Stimulated activated CD4-positive, alpha-beta T cell treated with anti-CD3 and anti-CD28 coated beads, Interleukin-2, amount 100 ng/mL, for 24 hours (primary cell): Measurements from ENCODE around the gene ITFG1.

Source experiments
- DNase-seq, 2 donors: peaks; one replicate each; pipeline ENCODE4 v3.0.0-alpha.2; 2020

The ITFG1 gene

DNA sequence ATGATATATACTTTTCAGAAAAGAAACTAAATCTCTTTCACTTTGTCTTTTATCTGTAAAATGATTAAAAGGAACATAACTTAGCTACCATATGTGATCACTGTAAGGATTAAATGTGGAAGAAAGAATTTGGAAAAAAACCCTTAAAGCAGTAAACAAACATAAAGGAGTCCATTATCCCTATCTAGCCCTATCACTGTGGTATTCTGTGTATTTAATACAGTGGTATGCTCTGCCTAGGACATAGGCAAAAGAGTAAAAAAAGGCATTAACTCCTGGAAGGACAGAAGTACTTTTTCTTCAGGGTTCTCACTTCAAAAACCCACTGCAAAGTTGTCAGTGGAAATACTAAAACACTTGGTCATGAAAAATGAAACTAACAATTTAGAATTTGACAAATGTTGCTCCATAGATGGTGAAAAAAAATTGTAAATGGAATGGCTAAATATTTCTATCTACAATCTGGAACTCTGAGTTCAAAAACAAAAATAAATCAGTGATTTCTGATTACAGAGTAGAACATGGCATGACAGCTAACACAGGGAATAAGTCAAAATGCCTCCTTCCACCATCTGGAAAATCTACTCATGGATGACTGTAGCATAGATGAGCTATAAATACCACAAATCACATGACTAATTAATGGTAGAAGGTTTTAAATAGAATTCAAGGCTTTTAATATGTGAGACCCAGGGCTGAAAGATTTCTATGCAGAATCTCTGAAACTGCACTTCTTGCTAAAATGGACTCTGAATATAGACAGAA, 140.1 kb downstream of the ITFG1 start:
- no peak for DNase-seq

DNA sequence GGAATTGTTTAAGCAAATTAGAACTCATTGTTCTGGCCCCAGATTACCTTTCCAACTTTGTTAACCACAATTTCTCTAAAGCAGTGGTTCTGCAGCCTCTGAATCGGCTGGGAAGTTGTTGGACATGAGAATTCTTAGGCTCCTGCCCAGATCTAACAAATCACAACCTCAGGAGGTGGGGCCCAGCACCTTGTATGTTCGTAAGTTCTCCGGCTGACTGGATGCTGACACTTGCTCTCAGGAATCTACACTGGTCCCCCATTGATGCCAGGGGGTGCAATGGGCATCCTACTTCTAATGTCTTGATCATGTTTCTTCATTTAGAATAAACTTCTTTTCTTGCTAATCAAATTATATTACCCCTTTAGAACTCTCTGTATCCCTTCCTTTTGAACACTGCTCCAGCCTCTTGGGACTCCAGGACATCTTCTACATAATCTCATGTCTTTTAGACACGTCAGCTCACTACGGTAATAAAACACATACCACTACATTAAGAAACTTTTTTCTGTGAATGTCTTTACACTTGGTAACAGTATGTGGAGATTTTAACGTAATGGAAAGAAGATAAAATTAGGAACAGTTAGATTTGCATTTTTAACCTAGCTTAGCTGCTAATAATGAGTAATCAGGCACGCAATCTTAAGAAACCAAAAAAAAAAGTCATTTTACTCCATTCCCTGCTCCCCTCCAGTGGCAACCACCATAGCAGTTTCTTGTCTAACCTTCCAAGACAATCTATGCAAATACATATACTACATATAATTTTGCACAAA, 143.2 kb downstream of the ITFG1 start:
- no peak for DNase-seq

DNA sequence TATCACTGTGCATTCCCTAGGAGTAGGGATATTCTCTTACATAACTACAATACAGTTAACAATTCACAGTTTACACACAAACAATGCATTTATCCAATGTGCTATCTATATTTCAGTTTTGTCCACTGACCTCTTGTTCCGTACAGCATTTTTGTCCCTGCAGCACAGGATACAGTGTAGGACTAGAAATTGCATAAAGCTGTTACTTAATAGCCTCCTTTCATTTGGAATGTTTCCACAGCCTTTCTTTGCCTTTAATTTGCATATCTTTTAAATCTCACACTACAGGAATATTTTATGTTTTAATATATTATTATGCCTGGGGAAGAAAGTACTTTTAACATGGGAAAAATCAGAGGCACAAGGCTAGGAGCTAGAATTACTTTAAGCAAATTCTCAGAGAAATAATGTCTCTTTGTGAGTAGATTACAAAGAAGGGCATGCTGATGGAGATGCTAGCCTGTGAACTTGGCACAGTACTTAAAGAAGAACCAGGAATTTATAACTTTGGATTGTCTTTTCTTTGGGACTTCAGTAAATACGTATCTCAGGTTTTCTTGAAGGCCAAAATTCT, 144.3 kb downstream of the ITFG1 start:
- DNase-seq: no peak

DNA sequence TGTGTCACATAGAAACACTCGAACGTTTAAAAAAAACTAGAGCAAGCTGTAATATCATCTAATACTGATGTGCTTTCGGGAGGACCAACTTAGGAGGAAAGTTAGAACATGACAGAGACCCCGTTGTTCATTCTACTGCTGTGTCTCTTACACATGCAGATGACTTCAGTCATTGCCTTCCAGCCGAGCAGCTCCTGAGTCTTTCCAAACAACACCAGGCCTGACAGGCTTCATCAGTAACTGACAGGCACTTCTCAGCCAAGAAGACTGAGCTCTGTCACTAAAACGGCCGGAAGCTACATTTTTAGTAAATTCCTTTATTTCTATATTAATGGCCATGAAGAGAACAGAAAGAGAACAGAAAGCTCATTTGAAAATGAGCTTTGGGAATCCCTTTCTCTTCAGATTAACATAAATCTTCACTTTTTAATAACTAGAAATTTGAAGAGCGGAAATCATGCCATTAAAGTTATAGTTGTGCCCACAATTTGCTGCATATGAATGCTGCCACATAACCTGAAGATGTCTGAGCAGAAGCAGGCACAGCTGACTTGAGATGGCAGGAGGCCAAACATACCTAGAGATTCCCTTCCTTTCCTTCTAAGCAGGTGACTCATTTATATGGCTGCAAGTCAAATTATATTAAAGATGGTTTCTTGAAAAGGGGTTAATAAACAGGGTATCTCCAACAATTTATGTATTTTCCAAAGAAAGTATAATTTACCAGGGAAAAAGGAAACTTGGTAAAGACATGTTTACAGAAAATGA, 148.9 kb downstream of the ITFG1 start:
- no peak for DNase-seq

DNA sequence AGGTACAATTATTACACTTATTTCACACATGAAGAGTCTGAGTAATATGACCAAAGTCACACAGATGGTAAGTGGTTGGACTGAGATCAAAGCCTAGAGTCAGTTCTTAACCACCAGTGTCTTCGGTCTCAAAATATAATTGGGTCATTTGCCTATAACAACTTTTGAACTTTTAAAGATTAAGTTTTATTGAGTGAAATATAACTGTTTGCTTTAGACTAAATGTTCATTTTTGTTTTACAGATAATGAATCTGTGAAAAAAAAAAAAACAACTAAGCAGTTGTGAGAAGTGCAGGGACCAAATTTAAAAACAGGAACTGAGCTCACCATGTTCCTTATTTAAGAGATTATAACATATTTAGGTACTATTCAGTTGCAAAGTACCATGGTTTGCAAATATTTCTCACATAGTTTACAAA, 150.1 kb downstream of the ITFG1 start:
- no peak for DNase-seq

DNA sequence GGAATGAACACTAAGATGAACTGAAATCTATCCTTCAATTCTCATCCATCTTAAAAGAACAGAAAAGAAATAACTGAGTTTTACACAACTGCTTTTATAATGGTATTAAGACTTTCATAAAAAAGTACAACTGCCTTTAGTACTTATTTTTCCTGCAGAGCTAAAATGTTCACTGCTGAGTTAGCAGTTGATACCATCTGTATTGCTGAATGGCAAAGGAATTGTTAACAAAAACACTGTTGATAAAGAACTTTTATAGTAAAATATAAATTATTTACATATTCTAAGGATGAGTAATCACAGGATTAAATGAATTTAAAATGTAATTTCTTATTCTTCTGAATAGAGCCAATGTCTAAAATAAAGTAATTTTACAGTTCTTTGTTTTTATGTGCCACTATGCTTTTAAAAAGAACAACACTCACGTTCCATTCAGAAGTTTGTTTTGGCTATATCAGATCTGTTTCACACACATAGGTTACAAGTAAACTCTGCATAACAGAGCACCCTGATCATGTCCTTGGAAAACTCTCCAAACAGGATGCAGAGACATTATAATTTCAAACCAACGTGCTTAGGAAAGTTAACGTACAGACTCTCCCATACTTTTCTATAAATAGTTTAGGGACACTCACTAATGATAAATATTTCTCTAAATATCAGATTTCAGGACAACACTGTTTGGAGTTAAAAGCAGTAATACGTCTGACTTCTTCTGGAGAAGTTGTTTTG, 151.1 kb downstream of the ITFG1 start:
- no peak for DNase-seq

DNA sequence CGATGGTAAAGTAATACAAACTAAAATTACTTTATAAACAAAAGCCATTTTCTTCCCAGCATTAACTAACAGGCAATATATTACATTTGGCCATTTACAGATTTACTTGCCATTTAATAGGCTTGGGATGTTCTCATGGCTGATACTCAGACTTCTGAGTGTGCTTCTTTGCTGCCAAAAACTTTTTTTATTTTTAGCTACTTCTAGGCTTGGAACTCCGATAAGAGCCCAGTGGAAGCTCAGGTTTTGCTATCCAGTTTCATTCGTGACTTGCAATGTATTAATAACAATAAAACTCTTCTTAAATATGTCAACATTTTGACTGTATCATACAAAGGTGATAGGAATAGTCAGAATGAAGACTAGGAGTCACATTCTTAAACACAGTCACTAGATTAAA, 152.3 kb downstream of the ITFG1 start:
- no peak for DNase-seq

DNA sequence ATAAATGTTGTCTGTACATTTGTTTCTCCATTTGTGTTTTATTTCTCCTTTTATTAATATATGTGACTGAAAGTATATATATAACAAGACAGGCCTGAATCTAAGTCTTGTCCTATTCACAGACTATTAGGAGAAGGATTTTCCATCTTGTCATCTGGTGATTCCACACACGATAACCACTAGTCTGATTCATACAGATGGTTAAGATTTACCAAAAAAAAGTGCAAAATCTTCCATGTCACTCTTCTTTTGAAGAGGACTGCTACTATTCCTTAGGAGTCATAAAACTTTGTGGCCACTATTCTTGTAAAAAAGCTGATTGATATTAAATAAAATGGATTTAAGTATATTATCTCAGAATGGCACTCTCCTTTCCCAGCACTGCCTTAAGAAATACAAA, 156.3 kb downstream of the ITFG1 start:
- no peak for DNase-seq

DNA sequence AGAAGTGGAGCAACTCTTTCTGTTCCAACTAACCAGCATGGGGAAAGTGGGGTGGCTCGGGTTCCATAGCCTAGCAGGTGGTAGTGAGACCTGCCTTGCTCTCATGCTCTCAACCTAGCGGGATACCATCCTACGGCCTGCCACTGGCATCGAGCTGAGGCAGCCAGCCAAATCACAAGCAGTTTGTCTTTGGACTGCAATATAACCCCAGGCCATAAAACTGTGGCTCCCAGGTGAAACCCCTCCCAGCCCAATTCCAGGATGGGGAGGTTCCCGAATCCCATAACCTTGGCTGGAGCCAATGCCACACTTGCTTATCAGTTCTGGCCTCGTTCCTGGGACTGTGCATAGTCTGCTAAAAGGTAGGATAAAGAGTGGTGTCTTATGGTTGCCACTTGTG, 161.3 kb downstream of the ITFG1 start:
- no peak for DNase-seq

DNA sequence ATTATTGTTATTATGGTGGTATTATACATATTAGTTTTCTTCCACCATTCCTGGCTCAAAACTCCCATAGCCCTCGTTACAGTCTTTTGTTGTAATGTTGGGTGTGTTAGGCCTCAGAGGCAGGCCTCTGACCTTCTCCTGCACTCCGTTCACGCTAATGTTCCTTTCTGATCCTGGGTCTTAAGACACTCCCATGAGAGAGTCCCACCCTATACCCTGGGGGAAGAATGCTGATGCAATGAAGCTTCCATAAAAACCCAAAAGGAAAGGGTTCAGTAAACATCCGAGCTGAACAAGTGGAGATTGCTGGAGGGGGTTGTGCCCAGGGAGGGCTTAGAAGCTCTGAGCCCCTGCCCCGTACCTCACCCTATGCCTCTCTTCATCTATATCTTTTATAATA, 175.9 kb downstream of the ITFG1 start:
- no peak for DNase-seq

DNA sequence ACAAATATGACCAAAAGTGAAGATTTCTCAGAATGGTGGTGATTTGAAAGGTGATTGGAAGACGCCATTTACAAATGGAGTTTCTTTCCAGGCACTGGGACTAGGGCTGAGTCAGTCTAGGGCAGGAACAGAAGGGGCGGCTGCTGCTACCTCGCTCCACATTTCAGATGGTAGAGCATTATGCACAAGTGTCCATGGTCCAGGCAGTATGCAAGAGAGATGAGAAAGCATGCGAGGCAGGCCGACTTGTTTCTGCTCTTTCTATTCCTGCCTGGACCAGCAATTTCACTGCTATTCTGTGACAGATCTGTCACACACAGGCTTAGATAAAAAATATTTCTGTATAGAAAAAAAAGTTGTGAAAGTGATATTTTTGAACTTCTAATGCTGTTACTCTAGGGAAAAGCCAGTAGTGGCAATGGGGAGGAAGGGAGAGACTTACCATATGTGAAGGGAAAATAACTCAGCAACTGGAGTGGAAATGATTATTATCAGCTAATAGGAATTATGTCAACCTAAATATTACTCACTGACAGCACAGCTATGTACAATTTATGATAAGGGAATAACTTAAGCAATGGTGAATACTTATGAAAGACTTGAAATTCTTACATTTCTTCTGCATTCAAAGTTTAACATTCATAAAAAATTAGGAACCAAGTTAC, 182.4 kb downstream of the ITFG1 start:
- DNase-seq: no peak

DNA sequence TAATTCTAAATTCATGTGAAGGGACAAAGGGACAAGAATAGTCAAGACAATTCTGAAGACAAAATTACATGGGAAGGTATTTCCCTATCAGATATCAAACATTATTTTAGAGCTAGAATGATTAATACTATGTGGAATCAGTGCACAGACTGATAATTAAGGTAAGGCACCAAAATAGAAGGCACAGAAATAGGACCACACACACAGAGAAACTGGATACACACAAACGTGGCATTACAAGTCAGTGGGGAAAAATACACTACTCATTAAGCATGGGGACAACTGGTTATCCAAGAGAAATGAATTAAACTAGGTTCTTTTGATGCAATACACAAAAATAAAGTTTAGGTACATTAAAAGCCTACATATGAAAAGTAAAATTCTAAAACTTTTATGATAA, 184.3 kb downstream of the ITFG1 start:
- DNase-seq: no peak

DNA sequence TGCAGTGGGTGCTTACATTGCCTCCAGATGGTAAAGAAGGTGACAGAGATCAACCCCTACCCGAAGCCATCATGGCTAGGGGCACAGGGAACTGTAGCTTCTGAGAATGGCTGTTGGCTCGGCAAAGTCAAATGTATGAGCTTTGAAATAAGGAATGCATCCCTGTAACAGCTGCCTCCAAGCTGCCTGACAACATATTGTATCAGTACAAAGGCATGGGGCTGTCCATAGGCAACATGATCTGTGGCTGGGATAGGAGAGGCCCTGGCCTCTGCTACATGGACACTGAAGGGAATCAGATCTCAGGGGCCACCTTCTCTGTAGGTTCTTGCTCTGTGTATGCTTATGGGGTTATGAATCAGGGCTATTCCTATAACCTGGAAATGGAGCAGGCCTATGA, 197.9 kb downstream of the ITFG1 start:
- DNase-seq: no peak

DNA sequence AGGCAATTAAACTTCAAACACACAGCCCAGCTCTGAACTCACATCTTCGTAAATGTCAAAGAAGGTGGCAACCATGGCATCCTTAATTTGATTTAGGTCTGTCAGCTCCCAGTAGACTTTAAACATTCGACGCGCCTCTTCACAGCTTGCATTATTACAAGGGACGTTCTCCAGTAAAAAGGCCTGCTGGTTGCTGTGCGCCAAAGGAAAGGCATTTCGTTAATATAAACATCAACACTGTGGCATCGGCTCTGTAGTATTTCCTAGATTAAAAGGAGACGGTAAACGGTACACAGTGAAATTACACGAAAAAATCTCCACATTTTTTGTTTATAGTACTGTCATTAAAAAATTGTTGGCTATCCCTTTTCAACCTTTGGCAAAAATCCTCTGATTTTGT, 200.4 kb downstream of the ITFG1 start:
- no peak for DNase-seq

DNA sequence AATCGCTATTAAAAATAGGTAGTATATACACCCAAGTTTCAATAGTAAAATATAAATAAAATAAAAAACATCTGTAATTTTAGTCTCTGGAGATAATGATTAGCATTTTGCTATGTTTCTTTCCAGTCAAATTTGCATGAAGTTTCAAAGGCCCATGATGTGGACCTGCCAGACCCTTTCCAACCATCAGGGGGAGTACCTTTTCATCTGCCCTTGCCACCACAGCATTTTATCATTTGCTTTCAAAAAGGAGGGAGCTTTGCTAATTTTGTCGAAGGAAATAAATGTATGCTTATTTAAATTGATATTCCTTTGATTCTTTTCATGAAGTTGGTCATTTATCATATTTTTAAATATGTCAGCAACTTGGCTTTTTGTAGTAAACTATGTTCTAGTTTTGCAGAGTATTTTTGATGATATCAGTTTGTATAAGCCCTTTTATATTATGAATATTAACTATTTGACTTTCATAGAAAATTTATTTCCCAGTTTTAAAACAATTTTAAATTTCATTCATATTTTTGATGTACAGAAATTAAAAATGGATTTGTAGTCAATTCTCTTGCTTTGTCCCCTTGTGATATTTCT, 201.9 kb downstream of the ITFG1 start:
- peak in 1 of 2 donors; percentile 2 for DNase-seq

DNA sequence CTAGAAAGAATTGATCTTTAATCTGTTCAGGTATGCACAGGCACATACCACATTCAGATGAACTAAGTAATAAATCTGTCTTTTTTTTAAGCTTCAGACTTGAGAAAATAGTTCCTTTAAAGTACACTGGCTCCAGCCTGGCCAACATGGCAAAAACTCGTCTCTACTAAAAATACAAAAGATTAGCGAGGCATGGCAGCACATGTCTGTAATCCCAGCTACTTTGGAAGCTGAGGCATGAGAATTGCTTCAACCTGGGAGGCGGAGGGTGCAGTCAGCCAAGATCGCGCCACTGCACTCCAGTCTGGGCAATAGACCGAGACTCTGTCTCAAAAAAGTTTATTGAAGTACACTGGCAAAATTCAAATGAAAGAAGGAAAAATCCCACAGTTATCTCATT, 206.1 kb downstream of the ITFG1 start:
- DNase-seq: no peak

DNA sequence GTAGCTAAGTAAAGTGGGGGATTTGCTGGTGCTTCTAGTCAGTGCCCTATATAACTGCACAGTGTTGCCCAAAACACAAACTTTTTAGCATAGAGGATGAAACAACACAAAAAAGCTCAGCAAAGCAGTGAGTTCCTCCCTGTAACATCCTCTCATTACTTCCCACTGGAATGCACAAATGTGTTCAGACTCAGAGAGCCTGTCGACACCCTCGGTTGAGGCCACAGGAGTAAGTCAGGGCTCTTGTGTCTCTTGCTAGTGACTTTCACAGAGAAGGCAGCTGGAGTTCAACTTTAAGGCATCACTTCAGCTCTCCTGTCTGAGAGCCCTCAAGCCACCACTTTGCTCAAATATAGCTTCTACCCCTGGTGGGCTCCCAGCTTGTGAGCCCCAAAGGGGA, 209.9 kb downstream of the ITFG1 start:
- DNase-seq: no peak

DNA sequence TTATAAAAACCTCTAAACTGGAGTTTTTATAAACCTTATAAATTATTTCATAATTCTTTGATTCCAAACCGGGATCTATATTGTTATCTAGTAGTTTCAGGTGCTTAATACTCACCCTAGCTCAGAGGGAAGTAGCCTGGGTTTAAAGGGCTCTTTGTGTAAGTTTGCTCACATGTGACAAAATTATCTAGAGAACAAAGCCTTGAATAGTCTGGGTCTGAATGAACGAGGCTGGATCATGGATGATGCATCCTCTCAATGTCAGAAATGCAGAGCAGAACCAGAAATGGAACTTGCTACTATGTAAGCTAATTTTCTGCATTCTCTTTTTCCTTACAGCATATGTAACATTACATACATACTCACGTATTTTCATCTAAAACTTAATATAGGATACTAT, 213.2 kb downstream of the ITFG1 start:
- DNase-seq: no peak

DNA sequence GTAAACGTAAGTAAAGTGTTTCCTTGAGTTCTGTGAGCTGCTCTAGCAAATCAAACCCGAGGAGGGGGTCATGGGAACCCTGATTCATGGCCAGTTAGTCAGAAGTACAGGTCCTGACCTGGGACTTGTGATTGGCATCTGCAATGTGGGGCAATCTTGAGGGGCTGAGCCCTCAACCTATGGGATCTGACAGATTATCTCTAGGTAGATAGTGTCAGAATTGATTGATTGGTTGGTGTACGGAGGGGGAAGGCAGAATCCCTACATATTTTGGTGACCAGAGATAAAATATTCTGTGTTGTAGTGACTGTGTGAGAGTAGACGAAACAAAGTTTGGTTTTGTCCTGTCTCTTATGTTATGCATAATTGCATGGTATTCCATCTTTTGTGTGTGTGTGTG, 216.7 kb downstream of the ITFG1 start:
- DNase-seq: no peak

DNA sequence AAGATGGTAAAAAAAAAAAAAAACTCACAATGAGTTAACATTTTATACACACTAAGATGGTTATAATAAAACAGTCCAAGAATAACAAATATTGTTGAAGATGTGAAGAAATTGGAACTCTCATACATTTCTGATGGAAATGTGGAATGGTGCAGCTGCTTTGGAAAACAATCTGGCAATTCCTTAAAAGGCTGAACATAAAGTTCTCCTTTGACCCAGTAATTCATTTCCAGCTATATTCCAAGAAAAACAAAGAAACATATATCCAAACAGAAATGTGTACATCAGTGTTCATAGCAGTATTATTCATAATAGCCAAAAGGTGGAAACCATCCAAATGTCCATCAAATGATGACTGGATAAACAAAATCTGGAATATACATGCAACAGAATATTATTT, 219.8 kb downstream of the ITFG1 start:
- DNase-seq: no peak

DNA sequence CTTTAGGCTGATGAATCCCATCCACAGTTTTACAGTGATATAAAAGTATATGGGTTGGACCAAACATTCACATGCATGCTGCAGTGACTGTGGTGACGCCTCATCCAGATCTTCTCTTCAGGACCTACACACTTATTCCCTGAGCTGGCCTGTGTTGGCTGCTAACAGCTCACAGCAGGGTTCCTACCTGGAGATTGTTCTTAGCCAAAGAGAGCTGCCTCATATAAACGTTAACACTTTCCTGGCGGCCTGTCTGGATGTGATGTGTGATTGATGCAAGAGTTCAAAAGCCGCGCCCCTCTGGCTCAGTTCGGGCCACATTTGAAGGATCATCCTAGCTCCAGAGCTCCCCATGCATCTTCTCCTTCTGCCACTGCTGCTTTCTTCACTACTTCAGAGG, 224.1 kb downstream of the ITFG1 start:
- no peak for DNase-seq

DNA sequence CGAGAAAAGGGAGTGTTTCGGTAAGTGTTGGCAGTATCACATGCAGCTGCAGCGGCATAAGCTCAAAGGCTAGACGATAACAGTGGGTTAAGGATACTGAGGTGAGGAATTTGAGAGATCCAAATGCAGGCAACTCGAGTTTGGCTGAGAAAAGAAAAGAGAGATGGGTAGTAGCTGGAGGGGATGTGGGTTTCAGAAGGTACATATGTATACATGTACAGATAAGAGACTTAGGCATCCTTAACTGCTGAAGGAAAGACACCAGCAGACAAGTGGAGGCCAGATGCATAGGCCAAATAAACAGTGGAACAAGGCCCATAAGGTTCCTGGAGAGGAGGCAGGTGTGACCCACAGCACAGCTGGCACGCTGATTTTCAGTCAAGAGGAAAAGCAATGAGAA, 230.6 kb downstream of the ITFG1 start:
- no peak for DNase-seq
